Mucosa of descending colon (tissue), 3 donors: Measurements from ENCODE around the gene TSPAN33. TPM values are rescaled to one million over a fixed set of nuclear protein-coding genes. Genes with fewer than 3 reads are reported as not detected.
"Not testable (repeated sequence)": the region's sequence is repeated elsewhere in the genome, so short reads cannot be mapped to it uniquely, and the experiment has no call there.

Source experiments
- ATAC-seq: fragments of 200-7000 bp; cut with Tn5 transposase; one replicate; pipeline ENCODE4 v1.9.1; 2020; ENCODE audit warnings: mild to moderate bottlenecking, moderate library complexity
- DNase-seq, 3 donors: peaks; one replicate each; pipeline ENCODE4 v3.0.0-alpha.2; 2020
- H3K36me3 ChIP-seq: fragments of 200-600 bp; one replicate; pipeline ENCODE4 v1.8.0; 2021; ENCODE audit warnings: low read depth, mild to moderate bottlenecking
- H3K4me1 ChIP-seq: fragments of 200-600 bp; one replicate; pipeline ENCODE4 v1.8.0; 2021; ENCODE audit warnings: low read depth, mild to moderate bottlenecking
- H3K4me3 ChIP-seq: fragments of 200-600 bp; one replicate; pipeline ENCODE4 v1.8.0; 2021; ENCODE audit warnings: mild to moderate bottlenecking
- H3K9me3 ChIP-seq: fragments of 200-600 bp; one replicate; pipeline ENCODE4 v1.8.0; 2021; ENCODE audit warnings: mild to moderate bottlenecking
- CTCF ChIP-seq: fragments of 200-600 bp; IDR thresholded peaks from one replicate; pipeline ENCODE4 v1.8.0; 2022; ENCODE audit warnings: antibody characterized with exemption, mild to moderate bottlenecking
- intact Hi-C, 2 donors: fragments of 100-400 bp; cut with DNase I in 1 of 2; cut with micrococcal nuclease in 1 of 2; formaldehyde crosslinking; loops; one replicate each; pipeline versions ENCODE4 v1.11.0 to v1.11.1; 2022; cut with DNase I, micrococcal nuclease
- total RNA-seq, 3 donors: library from RNA; stranded (reverse); fragmentation: NEBNext Ultra II Directional in 2 of 3; extraction: Animal tissue kit (Norgen Biotek cat#: 25700) in 2 of 3; gene quantifications; one replicate each; pipeline versions ENCODE4 v1.2.1 to v1.2.4, GENCODE V29; 2021 to 2023
- donor health status: DM: no; HTN: no; CAD: no; lungs with moderate emphysema.
- donor health status: DM: no; HTN: no; CAD: no.
- donor health status: DM: no; HTN: yes; CAD: no.

Gene TSPAN33
- total RNA-seq, 3 donors from 2014 or later = 9.8 to 15.1 (median 10.0) TPM

- ATAC-seq (no peak), DNase-seq (no peak)
- intact Hi-C loops = loop anchor here in 1 of 2 donors (10.0 kb wide), 1 partner anchor 61 kb away; no protein-coding TSS in a partner anchor
- H3K9me3 ChIP-seq = no peaks in the 10 kb centered on the region
- no peaks in the 10 kb centered on the region for H3K36me3 ChIP-seq
- no peak for TF ChIP-seq CTCF
- no peak overlapping the region for H3K4me3 ChIP-seq
- no peaks in the 10 kb centered on the region for H3K4me1 ChIP-seq
Measured at GRCh38 chr7:129213828-129214227, 69.3 kb downstream of the TSPAN33 start.

GRCh38 chr7:129215691-129216090 is 71.2 kb downstream of the TSPAN33 start:
- not testable (repeated sequence) for DNase-seq, H3K36me3 ChIP-seq, H3K9me3 ChIP-seq, H3K4me3 ChIP-seq, H3K4me1 ChIP-seq, ATAC-seq
- intact Hi-C loops = loop anchor here (5.0 to 10.0 kb wide), 2 partner anchors 59 to 257 kb away; no protein-coding TSS in a partner anchor

GRCh38 chr7:129216101-129216715 is 71.7 kb downstream of the TSPAN33 start:
- H3K4me1 ChIP-seq, ATAC-seq, H3K9me3 ChIP-seq, H3K4me3 ChIP-seq, H3K36me3 ChIP-seq, DNase-seq: not testable (repeated sequence)
- intact Hi-C loops = loop anchor here (5.0 to 10.0 kb wide), 2 partner anchors 59 to 256 kb away; no protein-coding TSS in a partner anchor

GRCh38 chr7:129216821-129217416 is 72.4 kb downstream of the TSPAN33 start:
- not testable (repeated sequence) for DNase-seq, H3K4me3 ChIP-seq, H3K9me3 ChIP-seq, H3K36me3 ChIP-seq, H3K4me1 ChIP-seq, ATAC-seq
- intact Hi-C loops = loop anchor here (5.0 to 10.0 kb wide), 2 partner anchors 58 to 255 kb away; no protein-coding TSS in a partner anchor

GRCh38 chr7:129218514-129219062 is 74.1 kb downstream of the TSPAN33 start:
- ATAC-seq (peak; percentile 99), DNase-seq (peak in 2 of 3 donors; percentile 82 to 94)
- intact Hi-C loops = loop anchor here (2.0 to 10.0 kb wide), 3 partner anchors 56 to 254 kb away; no protein-coding TSS in a partner anchor
- no peak overlapping the region for H3K4me3 ChIP-seq
- H3K36me3 ChIP-seq = no peaks in the 10 kb centered on the region
- no peaks in the 10 kb centered on the region for H3K9me3 ChIP-seq
- H3K4me1 ChIP-seq = no peaks in the 10 kb centered on the region
- peak; percentile 87 for TF ChIP-seq CTCF

- intact Hi-C loops = loop anchor here (2.0 to 10.0 kb wide), 3 partner anchors 56 to 253 kb away; no protein-coding TSS in a partner anchor
- H3K36me3 ChIP-seq, H3K4me3 ChIP-seq, H3K4me1 ChIP-seq, H3K9me3 ChIP-seq, ATAC-seq, DNase-seq: not testable (repeated sequence)
Measured at GRCh38 chr7:129219166-129219565, 74.7 kb downstream of the TSPAN33 start.

Other genes with a start within 250 kb of the TSPAN33 start
- 1 to 10 TPM in 2 of 3 donors, under 1 TPM in 1; 0.47 to 1.7 (median 1.4) TPM for gene KCP, start 234.0 kb upstream of the TSPAN33 start, total RNA-seq
- gene IRF5, start 206.8 kb upstream of the TSPAN33 start, total RNA-seq = 10 to 100 TPM in 1 of 3 donors, 1 to 10 TPM in 2; 6.9 to 10.1 (median 9.0) TPM
- 10 to 100 TPM; 36.0 to 43.6 (median 38.7) TPM for gene TNPO3, start 89.6 kb upstream of the TSPAN33 start, total RNA-seq
- gene SMO, start 43.9 kb downstream of the TSPAN33 start, total RNA-seq = 10 to 100 TPM in 1 of 3 donors, 1 to 10 TPM in 2; 2.1 to 11.2 (median 2.2) TPM
- 100 to 1,000 TPM; 215 to 717 (median 467) TPM for gene AHCYL2, start 80.3 kb downstream of the TSPAN33 start, total RNA-seq